Measurements from ENCODE around the gene INIP. TPM values are rescaled to one million over a fixed set of nuclear protein-coding genes. Genes with fewer than 3 reads are reported as not detected.

INIP gene
- total and polyA plus RNA-seq, 2 experiments from 2014 or later: 16.7 to 30.4 TPM

- Histone ChIP-seq H3K36me3 (ENCODE audit: insufficient read depth) (no peaks in the 10 kb centered on the region), H2AFZ (no peak overlapping the region), H3K4me1 (ENCODE audit: insufficient read depth) (no peaks in the 10 kb centered on the region), H3K9me2 (ENCODE audit: insufficient read depth) (no peaks in the 10 kb centered on the region), H3F3A (replicated peaks; ENCODE audit: low read depth) (no peaks in the 10 kb centered on the region), H3K27ac (ENCODE audit: low read depth) (no peak overlapping the region), H3K4me2 (no peak overlapping the region), H4K20me1 (replicated peaks; ENCODE audit: insufficient read depth) (no peaks in the 10 kb centered on the region), H3K27me3 (ENCODE audit: insufficient read depth) (no peaks in the 10 kb centered on the region), H3K4me3 (no peak overlapping the region), H3K79me2 (replicated peaks; ENCODE audit: insufficient read depth) (no peaks in the 10 kb centered on the region)
- DNase-seq (ENCODE audit: low spot score): no peak
- no peaks in the 10 kb centered on the region for H3K9me3 Mint-ChIP-seq
- no peak overlapping the region for H3K4me3 Mint-ChIP-seq
- H3K4me1 Mint-ChIP-seq: no peaks in the 10 kb centered on the region
- peaks cover 3% of the 10 kb centered on the region for H3K27me3 Mint-ChIP-seq (ENCODE audit: insufficient read depth, low read depth, poor library complexity)
- no peak overlapping the region for H3K27ac Mint-ChIP-seq
- H3K36me3 Mint-ChIP-seq (ENCODE audit: low read depth): no peaks in the 10 kb centered on the region
- TF ChIP-seq STAT1 (IDR thresholded peaks at IDR 0.05; ENCODE audit: unreplicated experiment) (no peak), CTCF (conservative IDR thresholded peaks at IDR 0.05; ENCODE audit: low read depth in 2 of 2) (no peak), JUNB (IDR thresholded peaks at IDR 0.05; ENCODE audit: unreplicated experiment) (no peak), EZH2 (IDR thresholded peaks at IDR 0.05; ENCODE audit: low read depth, unreplicated experiment) (no peak), CREB1 (CRISPR knock-in tag; IDR thresholded peaks at IDR 0.05; ENCODE audit: low read depth) (no peak), ZNF462 (CRISPR knock-in tag; IDR thresholded peaks at IDR 0.05) (no peak), ZNF114 (CRISPR knock-in tag; IDR thresholded peaks at IDR 0.05) (no peak), EZH2phosphoT487 (IDR thresholded peaks at IDR 0.05; ENCODE audit: unreplicated experiment) (no peak)
- no peak for ATAC-seq
Measured at GRCh38 chr9:112726428-112726827, 8.5 kb upstream of the INIP start.

Data from GM23338 (cell line).